ENCODE measurements around the gene FLNA.
"Not testable (repeated sequence)": the region's sequence is repeated elsewhere in the genome, so short reads cannot be mapped to it uniquely, and the experiment has no call there.

Gene FLNA

GRCh38 chrX:154343063-154343462 is 31.4 kb downstream of the FLNA start:
- not testable (repeated sequence) for DNase-seq (ENCODE audit: low read depth in 2 of 2)

- DNase-seq (ENCODE audit: low read depth in 2 of 2) = not testable (repeated sequence)
Observed at GRCh38 chrX:154341399-154342298, 32.8 kb downstream of the FLNA start.

- DNase-seq (ENCODE audit: low read depth in 2 of 2) = peak in 1 of 2 donors; percentile 37
Observed at GRCh38 chrX:154334496-154334895, 39.9 kb downstream of the FLNA start.

GRCh38 chrX:154333837-154334271 is 40.6 kb downstream of the FLNA start:
- no peak for DNase-seq (ENCODE audit: low read depth in 2 of 2)

- no peak for DNase-seq (ENCODE audit: low read depth in 2 of 2)
Observed at GRCh38 chrX:154333116-154333515, 41.3 kb downstream of the FLNA start.

GRCh38 chrX:154332561-154332960 is 41.9 kb downstream of the FLNA start:
- no peak for DNase-seq (ENCODE audit: low read depth in 2 of 2)

GRCh38 chrX:154329294-154329693 is 45.1 kb downstream of the FLNA start:
- no peak for DNase-seq (ENCODE audit: low read depth in 2 of 2)

- DNase-seq (ENCODE audit: low read depth in 2 of 2) = no peak
Observed at GRCh38 chrX:154328646-154329045, 45.8 kb downstream of the FLNA start.

- DNase-seq (ENCODE audit: low read depth in 2 of 2) = no peak
Observed at GRCh38 chrX:154327038-154327820, 47.2 kb downstream of the FLNA start.

- DNase-seq (ENCODE audit: low read depth in 2 of 2) = no peak
Observed at GRCh38 chrX:154325541-154325940, 48.9 kb downstream of the FLNA start.

- no peak for DNase-seq (ENCODE audit: low read depth in 2 of 2)
Observed at GRCh38 chrX:154323537-154323936, 50.9 kb downstream of the FLNA start.

- DNase-seq (ENCODE audit: low read depth in 2 of 2) = no peak
Observed at GRCh38 chrX:154322890-154323289, 51.5 kb downstream of the FLNA start.

- DNase-seq (ENCODE audit: low read depth in 2 of 2) = no peak
Observed at GRCh38 chrX:154321594-154321993, 52.8 kb downstream of the FLNA start.

GRCh38 chrX:154321152-154321551 is 53.3 kb downstream of the FLNA start:
- DNase-seq (ENCODE audit: low read depth in 2 of 2) = no peak

GRCh38 chrX:154320406-154320805 is 54.0 kb downstream of the FLNA start:
- no peak for DNase-seq (ENCODE audit: low read depth in 2 of 2)

GRCh38 chrX:154317391-154317995 is 56.9 kb downstream of the FLNA start:
- no peak for DNase-seq (ENCODE audit: low read depth in 2 of 2)

- no peak for DNase-seq (ENCODE audit: low read depth in 2 of 2)
Observed at GRCh38 chrX:154315416-154315815, 59.0 kb downstream of the FLNA start.

GRCh38 chrX:154313147-154313546 is 61.3 kb downstream of the FLNA start:
- peak; percentile 15 to 28 for DNase-seq (ENCODE audit: low read depth in 2 of 2)

GRCh38 chrX:154312116-154312515 is 62.3 kb downstream of the FLNA start:
- DNase-seq (ENCODE audit: low read depth in 2 of 2) = no peak

GRCh38 chrX:154310616-154311536 is 63.6 kb downstream of the FLNA start:
- DNase-seq (ENCODE audit: low read depth in 2 of 2) = no peak

Data from stimulated activated CD8-positive, alpha-beta memory T cell treated with anti-CD3 and anti-CD28 coated beads, Interleukin-15, amount 100 ng/mL, for 48 hours (primary cell).